Coronary artery (tissue), 2 donors: ENCODE measurements around the gene KRT40.

Experiments used
- DNase-seq: peaks from one replicate; pipeline ENCODE4 v3.0.0-alpha.2; 2017; ENCODE audit warnings: low spot score
- H3K27ac ChIP-seq, 2 donors: fragments of 200-600 bp; sonication (generic); one replicate each; pipeline ENCODE4 v1.5.1; 2016 to 2019
- H3K4me3 ChIP-seq: fragments of 200-600 bp; sonication (generic); 2 replicates; pipeline ENCODE4 v1.5.1; 2016; ENCODE audit warnings: mild to moderate bottlenecking, moderate library complexity
- CTCF ChIP-seq: fragments of 200-600 bp; sonication (generic); IDR thresholded peaks from one replicate; pipeline ENCODE4 v1.5.1; 2019; ENCODE audit warnings: antibody characterized with exemption

KRT40 gene

GRCh38 chr17:41018541-41018940 is 34.4 kb upstream of the KRT40 start:
- Histone ChIP-seq H3K4me3 (no peak overlapping the region), H3K27ac (no peak overlapping the region)
- TF ChIP-seq CTCF: no peak
- no peak for DNase-seq

- no peak for TF ChIP-seq CTCF
- Histone ChIP-seq H3K27ac (no peak overlapping the region), H3K4me3 (no peak overlapping the region)
- no peak for DNase-seq
These were observed 32.6 kb upstream of the KRT40 start for GRCh38 chr17:41016578-41017215.

GRCh38 chr17:41015454-41015853 is 31.3 kb upstream of the KRT40 start:
- Histone ChIP-seq H3K27ac (no peak overlapping the region), H3K4me3 (no peak overlapping the region)
- DNase-seq: no peak
- no peak for TF ChIP-seq CTCF

GRCh38 chr17:41013606-41014005 is 29.5 kb upstream of the KRT40 start:
- Histone ChIP-seq H3K4me3 (no peak overlapping the region), H3K27ac (no peak overlapping the region)
- DNase-seq: no peak
- TF ChIP-seq CTCF: no peak

GRCh38 chr17:41013181-41013580 is 29.1 kb upstream of the KRT40 start:
- Histone ChIP-seq H3K27ac (no peak overlapping the region), H3K4me3 (no peak overlapping the region)
- no peak for TF ChIP-seq CTCF
- DNase-seq: no peak

GRCh38 chr17:41012326-41013120 is 28.4 kb upstream of the KRT40 start:
- Histone ChIP-seq H3K27ac (no peak overlapping the region), H3K4me3 (no peak overlapping the region)
- no peak for TF ChIP-seq CTCF
- no peak for DNase-seq

GRCh38 chr17:41010441-41010840 is 26.3 kb upstream of the KRT40 start:
- Histone ChIP-seq H3K27ac (no peak overlapping the region), H3K4me3 (no peak overlapping the region)
- no peak for TF ChIP-seq CTCF
- no peak for DNase-seq
